Natural killer cell (primary cell): ENCODE results near the gene ZSCAN5C. TPM values are rescaled to one million over a fixed set of nuclear protein-coding genes. Genes with fewer than 3 reads are reported as not detected.
"Not testable (repeated sequence)": the region's sequence is repeated elsewhere in the genome, so short reads cannot be mapped to it uniquely, and the experiment has no call there.

Source experiments
- ATAC-seq, 3 donors: fragments of 150-1000 bp in 2 of 3; fragments of 200-7000 bp in 1 of 3; cut with Tn5 transposase; 1 replicate in 1 of 3; 2 replicates in 2 of 3; pipeline ENCODE4 v1.10.0; 2021; ENCODE audit warnings: mild to moderate bottlenecking in 2 of 3, moderate library complexity in 2 of 3
- DNase-seq, 2 donors: peaks; one replicate each; pipeline versions ENCODE4 v3.0.0 to v3.0.0-alpha.2; 2013 to 2021; ENCODE audit warnings: mixed read lengths in 1 of 2
- H3K27ac ChIP-seq: one replicate; pipeline ENCODE4 v1.5.1; 2013; ENCODE audit warnings: mild to moderate bottlenecking, low read length
- H3K27me3 ChIP-seq: one replicate; pipeline ENCODE4 v1.6.1; 2013; ENCODE audit warnings: low read length; ENCODE audit not compliant: control insufficient read depth, insufficient read depth
- H3K36me3 ChIP-seq: one replicate; pipeline ENCODE4 v1.6.1; 2013; ENCODE audit warnings: low read length; ENCODE audit not compliant: control insufficient read depth, insufficient read depth
- H3K4me1 ChIP-seq: one replicate; pipeline ENCODE4 v1.6.1; 2013; ENCODE audit warnings: low read length; ENCODE audit not compliant: control insufficient read depth, insufficient read depth
- H3K4me3 ChIP-seq: one replicate; pipeline ENCODE4 v1.5.1; 2013; ENCODE audit warnings: low read length
- H3K9me3 ChIP-seq: one replicate; pipeline ENCODE4 v1.6.1; 2013; ENCODE audit warnings: low read length; ENCODE audit not compliant: control insufficient read depth, insufficient read depth
- H3K27ac Mint-ChIP-seq, 2 donors: one replicate each; pipeline ENCODE4 v1.8.0; 2022; ENCODE audit warnings: mild to moderate bottlenecking in 2 of 2, mixed read lengths in 2 of 2, moderate library complexity in 1 of 2
- H3K27me3 Mint-ChIP-seq, 2 donors: one replicate each; pipeline ENCODE4 v1.8.0; 2022; ENCODE audit warnings: low read depth in 2 of 2, mixed read lengths in 2 of 2
- H3K36me3 Mint-ChIP-seq: one replicate; pipeline ENCODE4 v1.8.0; 2022; ENCODE audit warnings: mixed read lengths
- H3K4me1 Mint-ChIP-seq, 2 donors: one replicate each; pipeline ENCODE4 v1.8.0; 2022; ENCODE audit warnings: mixed read lengths in 2 of 2
- H3K4me3 Mint-ChIP-seq: one replicate; pipeline ENCODE4 v1.8.0; 2022; ENCODE audit warnings: mild to moderate bottlenecking, moderate library complexity, mixed read lengths
- H3K9me3 Mint-ChIP-seq, 2 donors: one replicate each; pipeline ENCODE4 v1.8.0; 2022; ENCODE audit warnings: mixed read lengths in 2 of 2
- WGBS: methylation state at CpG from one replicate; pipeline ENCODE4 v1.1.7; 2013; ENCODE audit warnings: missing lambda C conversion rate; ENCODE audit not compliant: insufficient coverage; 5-methylcytosine and 5-hydroxymethylcytosine counted together
- intact Hi-C: fragments of 100-400 bp; cut with micrococcal nuclease; formaldehyde crosslinking; loops from one replicate; pipeline ENCODE4 v1.14.2; 2022
- total RNA-seq, 4 donors: library from RNA; stranded (reverse); fragments of 120-200 nt in 1 of 4; gene quantifications; one replicate each; pipeline versions ENCODE4 v1.2.3 to v1.2.4, GENCODE V29; 2013 to 2022
- TF ChIP-seq, protein P1 (sequence below): fragments of 200-600 bp; IDR thresholded peaks from one replicate; pipeline ENCODE4 v1.8.0; 2022; ENCODE audit warnings: antibody characterized with exemption

The ZSCAN5C gene
- total RNA-seq, 3 donors from 2014 or later (not counting 1 experiment from before 2014, with no cell fraction given), result not detected

GRCh38 chr19:56209091-56209490 is 7.0 kb downstream of the ZSCAN5C start:
- no peak for ATAC-seq
- H3K36me3 Mint-ChIP-seq, result no peaks in the 10 kb centered on the region
- no peak overlapping the region for H3K27ac ChIP-seq
- no peak overlapping the region for H3K4me3 Mint-ChIP-seq
- no peak overlapping the region for H3K4me3 ChIP-seq
- H3K9me3 ChIP-seq, result no peaks in the 10 kb centered on the region
- peaks cover 0 to 6% of the 10 kb centered on the region in 2 donors for H3K27me3 Mint-ChIP-seq
- H3K27me3 ChIP-seq, result no peaks in the 10 kb centered on the region
- TF ChIP-seq, protein P1, sequence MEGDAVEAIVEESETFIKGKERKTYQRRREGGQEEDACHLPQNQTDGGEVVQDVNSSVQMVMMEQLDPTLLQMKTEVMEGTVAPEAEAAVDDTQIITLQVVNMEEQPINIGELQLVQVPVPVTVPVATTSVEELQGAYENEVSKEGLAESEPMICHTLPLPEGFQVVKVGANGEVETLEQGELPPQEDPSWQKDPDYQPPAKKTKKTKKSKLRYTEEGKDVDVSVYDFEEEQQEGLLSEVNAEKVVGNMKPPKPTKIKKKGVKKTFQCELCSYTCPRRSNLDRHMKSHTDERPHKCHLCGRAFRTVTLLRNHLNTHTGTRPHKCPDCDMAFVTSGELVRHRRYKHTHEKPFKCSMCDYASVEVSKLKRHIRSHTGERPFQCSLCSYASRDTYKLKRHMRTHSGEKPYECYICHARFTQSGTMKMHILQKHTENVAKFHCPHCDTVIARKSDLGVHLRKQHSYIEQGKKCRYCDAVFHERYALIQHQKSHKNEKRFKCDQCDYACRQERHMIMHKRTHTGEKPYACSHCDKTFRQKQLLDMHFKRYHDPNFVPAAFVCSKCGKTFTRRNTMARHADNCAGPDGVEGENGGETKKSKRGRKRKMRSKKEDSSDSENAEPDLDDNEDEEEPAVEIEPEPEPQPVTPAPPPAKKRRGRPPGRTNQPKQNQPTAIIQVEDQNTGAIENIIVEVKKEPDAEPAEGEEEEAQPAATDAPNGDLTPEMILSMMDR, result no peak
- H3K36me3 ChIP-seq, result no peaks in the 10 kb centered on the region
- no peaks in the 10 kb centered on the region for H3K4me1 Mint-ChIP-seq
- intact Hi-C loops, result no loop called here
- DNase-seq, result no peak
- H3K9me3 Mint-ChIP-seq, result no peaks in the 10 kb centered on the region
- WGBS, result 95% methylated on average over 12 of the region's 12 CpGs
- H3K4me1 ChIP-seq, result no peaks in the 10 kb centered on the region
- no peak overlapping the region for H3K27ac Mint-ChIP-seq

DNA sequence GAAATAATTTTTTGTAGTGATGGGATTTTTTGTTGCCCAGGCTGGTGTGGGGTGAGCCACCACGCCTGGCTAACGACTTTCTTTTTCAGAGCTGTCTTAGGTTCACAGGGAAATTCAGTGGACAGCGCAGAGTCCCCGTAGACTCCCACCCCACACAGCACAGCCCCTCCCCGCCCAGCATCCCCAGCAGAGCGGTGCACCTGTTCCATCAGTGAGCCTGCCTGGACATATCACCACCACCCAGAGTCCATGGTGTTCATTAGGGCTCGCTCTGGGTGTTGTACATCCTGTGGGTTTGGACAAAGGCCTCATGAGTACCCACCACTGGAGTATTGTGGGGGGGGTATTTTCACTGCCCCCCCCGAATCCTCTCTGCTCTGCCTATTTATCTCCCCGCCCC is 8.0 kb downstream of the ZSCAN5C start:
- H3K27ac Mint-ChIP-seq, H3K36me3 ChIP-seq, ATAC-seq, intact Hi-C loops, DNase-seq, H3K36me3 Mint-ChIP-seq, H3K27me3 ChIP-seq, H3K27ac ChIP-seq, H3K4me3 Mint-ChIP-seq, H3K9me3 Mint-ChIP-seq, H3K4me3 ChIP-seq, H3K9me3 ChIP-seq, H3K4me1 Mint-ChIP-seq, H3K4me1 ChIP-seq: not testable (repeated sequence)
- WGBS, result 76% methylated on average over 4 of the region's 9 CpGs
- peaks cover 0 to 11% of the 10 kb centered on the region in 2 donors for H3K27me3 Mint-ChIP-seq

- H3K9me3 Mint-ChIP-seq, result no peaks in the 10 kb centered on the region
- no peak overlapping the region for H3K4me3 Mint-ChIP-seq
- H3K36me3 Mint-ChIP-seq, result no peaks in the 10 kb centered on the region
- WGBS, result 75% methylated on average over 4 of the region's 4 CpGs
- H3K9me3 ChIP-seq, result no peaks in the 10 kb centered on the region
- DNase-seq (no peak), ATAC-seq (no peak)
- H3K27ac ChIP-seq, result no peak overlapping the region
- intact Hi-C loops, result no loop called here
- no peak overlapping the region for H3K4me3 ChIP-seq
- H3K4me1 ChIP-seq, result no peaks in the 10 kb centered on the region
- TF ChIP-seq, protein P1, result no peak
- no peaks in the 10 kb centered on the region for H3K4me1 Mint-ChIP-seq
- H3K27me3 ChIP-seq, result no peaks in the 10 kb centered on the region
- H3K27me3 Mint-ChIP-seq, result peaks cover 3 to 11% of the 10 kb centered on the region in 2 donors
- no peaks in the 10 kb centered on the region for H3K36me3 ChIP-seq
- no peak overlapping the region for H3K27ac Mint-ChIP-seq
These were observed 9.6 kb downstream of the ZSCAN5C start for GRCh38 chr19:56211718-56212117.

GRCh38 chr19:56217039-56217949 is 15.2 kb downstream of the ZSCAN5C start:
- Histone ChIP-seq H3K9me3 (no peaks in the 10 kb centered on the region), H3K4me1 (no peaks in the 10 kb centered on the region), H3K27ac (no peak overlapping the region), H3K27me3 (no peaks in the 10 kb centered on the region), H3K36me3 (no peaks in the 10 kb centered on the region), H3K4me3 (no peak overlapping the region)
- ATAC-seq (peak in 1 of 3 donors; percentile 32), DNase-seq (no peak)
- intact Hi-C loops, result no loop called here
- H3K9me3 Mint-ChIP-seq, result no peaks in the 10 kb centered on the region
- H3K4me3 Mint-ChIP-seq, result no peak overlapping the region
- no peaks in the 10 kb centered on the region for H3K36me3 Mint-ChIP-seq
- H3K27me3 Mint-ChIP-seq, result peaks cover 9 to 12% of the 10 kb centered on the region in 2 donors
- WGBS, result 11% methylated on average over 79 of the region's 79 CpGs
- TF ChIP-seq, protein P1, result no peak
- no peak overlapping the region for H3K27ac Mint-ChIP-seq
- peaks cover 0 to 5% of the 10 kb centered on the region in 2 donors for H3K4me1 Mint-ChIP-seq
